Fibroblast of lung (primary cell): ENCODE results near the gene RABIF. TPM values are rescaled to one million over a fixed set of nuclear protein-coding genes. Genes with fewer than 3 reads are reported as not detected.

Experiments used
- DNase-seq, 2 donors: peaks; one replicate each; pipeline versions ENCODE4 v3.0.0 to v3.0.0-alpha.2; 2010; ENCODE audit warnings: low read depth in 2 of 2
- H2AFZ ChIP-seq: 2 replicates; pipeline ENCODE4 v1.5.1; 2012; ENCODE audit warnings: low read length, control low read depth, inconsistent platforms
- H3K27ac ChIP-seq: 2 replicates; pipeline ENCODE4 v1.5.1; 2011; ENCODE audit warnings: low read length, control low read depth; ENCODE audit not compliant: insufficient read depth
- H3K27me3 ChIP-seq: 2 replicates; pipeline ENCODE4 v1.5.1; 2011; ENCODE audit warnings: mild to moderate bottlenecking, low read length; ENCODE audit not compliant: control insufficient read depth, insufficient read depth
- H3K36me3 ChIP-seq: 2 replicates; pipeline ENCODE4 v1.5.1; 2011; ENCODE audit warnings: low read length; ENCODE audit not compliant: control insufficient read depth, insufficient read depth
- H3K4me1 ChIP-seq: 2 replicates; pipeline ENCODE4 v1.5.1; 2011; ENCODE audit warnings: low read length; ENCODE audit not compliant: control insufficient read depth, insufficient read depth; ENCODE audit errors: extremely low read depth
- H3K4me2 ChIP-seq: 2 replicates; pipeline ENCODE4 v1.5.1; 2011; ENCODE audit warnings: low read length, control low read depth; ENCODE audit not compliant: insufficient read depth; ENCODE audit errors: extremely low read depth
- H3K4me3 ChIP-seq, 4 experiments: fragments of 200-600 bp in 1 of 4; sonication (generic) in 1 of 4; replicated peaks in 1 of 4; 2 replicates each; pipeline ENCODE4 v1.5.1; 2011 to 2016; ENCODE audit warnings: low read length in 4 of 4, low read depth in 3 of 4, mild to moderate bottlenecking in 3 of 4, control low read depth in 2 of 4, inconsistent platforms in 1 of 4, mixed read lengths in 1 of 4; ENCODE audit not compliant: insufficient read depth in 1 of 4; ENCODE audit errors: control extremely low read depth in 1 of 4
- H3K79me2 ChIP-seq: 2 replicates; pipeline ENCODE4 v1.5.1; 2012; ENCODE audit warnings: mild to moderate bottlenecking, low read length, inconsistent platforms; ENCODE audit not compliant: control insufficient read depth, insufficient read depth
- H3K9ac ChIP-seq: 2 replicates; pipeline ENCODE4 v1.5.1; 2011; ENCODE audit warnings: mild to moderate bottlenecking, low read length, control low read depth; ENCODE audit not compliant: insufficient read depth
- H3K9me3 ChIP-seq: 2 replicates; pipeline ENCODE4 v1.5.1; 2012; ENCODE audit warnings: low read depth, low read length; ENCODE audit not compliant: control insufficient read depth, insufficient read depth
- H4K20me1 ChIP-seq: 2 replicates; pipeline ENCODE4 v1.5.1; 2011; ENCODE audit warnings: low read length; ENCODE audit not compliant: control insufficient read depth, insufficient read depth; ENCODE audit errors: extremely low read depth
- EZH2 ChIP-seq: IDR thresholded peaks from 2 replicates; pipeline ENCODE4 v1.5.1; 2012; ENCODE audit warnings: low read length, control low read depth, mild to moderate bottlenecking; ENCODE audit errors: missing control alignments
- polyA plus RNA-seq, 2 donors: library from polyadenylated mRNA; depleted of rRNA in 1 of 2; stranded (reverse) in 1 of 2; unstranded in 1 of 2; fragments of >200 nt; gene quantifications; 2 replicates each; pipeline ENCODE4 v1.2.1, GENCODE V29; 2011 to 2012; ENCODE audit warnings: missing spikeins in 1 of 2
- total RNA-seq: library from RNA; depleted of rRNA; stranded (reverse); fragments of >200 nt; gene quantifications from 2 replicates; pipeline ENCODE4 v1.2.1, GENCODE V29; 2014
- TF ChIP-seq, protein P1 (sequence below), 2 donors: IDR thresholded peaks in 1 of 2; conservative IDR thresholded peaks in 1 of 2; 1 replicate in 1 of 2; 2 replicates in 1 of 2; pipeline ENCODE4 v1.5.1; 2011 to 2012; ENCODE audit warnings: low read length in 2 of 2, control low read depth in 1 of 2, inconsistent platforms in 1 of 2, low read depth in 1 of 2, mild to moderate bottlenecking in 1 of 2

RABIF gene
- total and polyA plus RNA-seq, 2 donors (not counting 1 experiment from before 2014, with no cell fraction given), result 5.9 to 14.6 TPM

DNA sequence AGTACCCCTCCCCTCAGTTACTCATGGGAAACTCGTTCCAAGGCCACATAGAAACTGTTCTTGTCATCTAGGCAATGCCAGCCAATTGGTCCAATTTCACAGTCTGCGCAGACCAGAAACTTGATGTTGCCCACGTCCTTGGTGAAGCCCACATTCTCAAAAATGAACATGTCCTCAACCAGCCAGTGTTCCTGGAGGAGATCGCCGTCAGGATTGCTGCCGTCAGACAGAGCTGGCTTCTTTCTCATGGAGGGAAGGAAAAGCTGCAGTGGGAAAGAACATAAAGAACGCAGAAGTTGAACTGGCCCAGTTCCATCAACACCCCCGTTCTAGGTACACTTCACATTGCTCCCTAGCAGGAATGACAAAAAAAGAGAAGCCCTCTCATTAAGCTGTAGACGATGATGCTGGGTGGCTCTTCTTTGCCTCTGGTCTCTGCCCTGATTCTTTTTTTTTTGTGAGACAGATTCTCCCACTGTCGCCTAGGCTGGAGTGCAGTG is 7.9 kb downstream of the RABIF start:
- Histone ChIP-seq H3K36me3 (peaks cover 5% of the 10 kb centered on the region), H3K4me3 (no peak overlapping the region), H3K27ac (no peak overlapping the region), H3K9me3 (no peaks in the 10 kb centered on the region), H4K20me1 (no peaks in the 10 kb centered on the region), H3K79me2 (peaks cover 3% of the 10 kb centered on the region), H3K9ac (no peak overlapping the region), H3K27me3 (no peaks in the 10 kb centered on the region), H3K4me1 (no peaks in the 10 kb centered on the region), H2AFZ (no peak overlapping the region), H3K4me2 (no peak overlapping the region)
- TF ChIP-seq, protein P1, sequence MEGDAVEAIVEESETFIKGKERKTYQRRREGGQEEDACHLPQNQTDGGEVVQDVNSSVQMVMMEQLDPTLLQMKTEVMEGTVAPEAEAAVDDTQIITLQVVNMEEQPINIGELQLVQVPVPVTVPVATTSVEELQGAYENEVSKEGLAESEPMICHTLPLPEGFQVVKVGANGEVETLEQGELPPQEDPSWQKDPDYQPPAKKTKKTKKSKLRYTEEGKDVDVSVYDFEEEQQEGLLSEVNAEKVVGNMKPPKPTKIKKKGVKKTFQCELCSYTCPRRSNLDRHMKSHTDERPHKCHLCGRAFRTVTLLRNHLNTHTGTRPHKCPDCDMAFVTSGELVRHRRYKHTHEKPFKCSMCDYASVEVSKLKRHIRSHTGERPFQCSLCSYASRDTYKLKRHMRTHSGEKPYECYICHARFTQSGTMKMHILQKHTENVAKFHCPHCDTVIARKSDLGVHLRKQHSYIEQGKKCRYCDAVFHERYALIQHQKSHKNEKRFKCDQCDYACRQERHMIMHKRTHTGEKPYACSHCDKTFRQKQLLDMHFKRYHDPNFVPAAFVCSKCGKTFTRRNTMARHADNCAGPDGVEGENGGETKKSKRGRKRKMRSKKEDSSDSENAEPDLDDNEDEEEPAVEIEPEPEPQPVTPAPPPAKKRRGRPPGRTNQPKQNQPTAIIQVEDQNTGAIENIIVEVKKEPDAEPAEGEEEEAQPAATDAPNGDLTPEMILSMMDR (conservative IDR thresholded peaks at IDR 0.05 in 1 of 2, IDR thresholded peaks at IDR 0.05 in 1 of 2; ENCODE audit: low read depth in 1 of 2, low read length in 2 of 2), result no peak
- TF ChIP-seq EZH2, result no peak
- DNase-seq, result no peak

GRCh38 chr1:202880062-202880461 is 8.9 kb downstream of the RABIF start:
- Histone ChIP-seq H2AFZ (no peak overlapping the region), H3K4me2 (no peak overlapping the region), H3K27ac (no peak overlapping the region), H3K79me2 (peaks cover 3% of the 10 kb centered on the region), H3K27me3 (no peaks in the 10 kb centered on the region), H4K20me1 (no peaks in the 10 kb centered on the region), H3K4me3 (no peak overlapping the region), H3K9ac (no peak overlapping the region), H3K36me3 (peaks cover 5% of the 10 kb centered on the region), H3K9me3 (no peaks in the 10 kb centered on the region), H3K4me1 (no peaks in the 10 kb centered on the region)
- DNase-seq, result no peak
- TF ChIP-seq, protein P1 (conservative IDR thresholded peaks at IDR 0.05 in 1 of 2, IDR thresholded peaks at IDR 0.05 in 1 of 2; ENCODE audit: low read depth in 1 of 2, low read length in 2 of 2), result no peak

GRCh38 chr1:202879128-202879527 is 9.8 kb downstream of the RABIF start:
- TF ChIP-seq, protein P1 (conservative IDR thresholded peaks at IDR 0.05 in 1 of 2, IDR thresholded peaks at IDR 0.05 in 1 of 2; ENCODE audit: low read depth in 1 of 2, low read length in 2 of 2), result no peak
- TF ChIP-seq EZH2, result no peak
- peaks cover 5% of the 10 kb centered on the region for H3K36me3 ChIP-seq

More at GRCh38 chr1:202879128-202879527, 9.8 kb downstream of the RABIF start:
- H2AFZ ChIP-seq, result no peak overlapping the region
- no peak for DNase-seq
- H3K4me1 ChIP-seq, result no peaks in the 10 kb centered on the region
- H3K79me2 ChIP-seq, result no peaks in the 10 kb centered on the region
- H3K27me3 ChIP-seq, result no peaks in the 10 kb centered on the region
- no peak overlapping the region for H3K4me2 ChIP-seq
- no peaks in the 10 kb centered on the region for H4K20me1 ChIP-seq
- no peaks in the 10 kb centered on the region for H3K9me3 ChIP-seq
- no peak overlapping the region for H3K9ac ChIP-seq
- no peak overlapping the region for H3K27ac ChIP-seq
- H3K4me3 ChIP-seq, result no peak overlapping the region
